ENCODE data around the gene ANKEF1. TPM values are rescaled to one million over a fixed set of nuclear protein-coding genes. Genes with fewer than 3 reads are reported as not detected.
A peak's percentile ranks its signal among the peaks of the same experiment; 100 is the strongest.

The ANKEF1 gene
- total RNA-seq (10 to 100 TPM in 1 of 6 donors, 1 to 10 TPM in 5; 4.2 to 10.0 (median 7.1) TPM), polyA plus RNA-seq (1 to 10 TPM; 1.7 to 3.1 TPM)

- no peaks in the 10 kb centered on the region for H3K27me3 ChIP-seq
- DNase-seq (peak; percentile 91 to 96 (median 94)), ATAC-seq (peak; percentile 94 to 99 (median 98)), FAIRE-seq (no peak)
- 1 to 2% methylated on average over 53 to 65 of the region's 65 CpGs for WGBS, 2 donors
- intact Hi-C loops (cut with DNase I), result no loop called here
- peak within 1 kb of the TSS; percentile 52 to 72 (median 57) for H3K4me3 ChIP-seq
- peak in 1 of 4 donors; percentile 8 for TF ChIP-seq CTCF (IDR thresholded peaks at IDR 0.05)
- H3K4me1 ChIP-seq, result peaks cover 0 to 11% (median 7%) of the 10 kb centered on the region in 3 donors
- peak within 1 kb of the TSS; percentile 67 to 87 (median 79) for H3K27ac ChIP-seq
- no peaks in the 10 kb centered on the region for H3K36me3 ChIP-seq
- H3K9me3 ChIP-seq, result no peaks in the 10 kb centered on the region
Observed at GRCh38 chr20:10034717-10035571, at the start of gene ANKEF1. ANKEF1 (plus strand) TSS chr20:10034987; CDS start chr20:10038302, 3,315 bp downstream.

- peaks cover 0 to 9% (median 0%) of the 10 kb centered on the region in 3 donors for H3K4me1 ChIP-seq
- DNase-seq, result no peak
- no peak for TF ChIP-seq CTCF (IDR thresholded peaks at IDR 0.05)
- H3K9me3 ChIP-seq, result no peaks in the 10 kb centered on the region
- FAIRE-seq, result no peak
- no peak for ATAC-seq
- no peak overlapping the region for H3K27ac ChIP-seq
- intact Hi-C loops (cut with DNase I), result no loop called here
- no peak overlapping the region for H3K4me3 ChIP-seq
- no peaks in the 10 kb centered on the region for H3K36me3 ChIP-seq
- no peaks in the 10 kb centered on the region for H3K27me3 ChIP-seq
Observed at GRCh38 chr20:9985281-9985680, 49.5 kb upstream of the ANKEF1 start.

- H3K4me3 ChIP-seq, result no peak overlapping the region
- DNase-seq, result no peak
- H3K27me3 ChIP-seq, result no peaks in the 10 kb centered on the region
- H3K4me1 ChIP-seq, result peaks cover 0 to 9% (median 0%) of the 10 kb centered on the region in 3 donors
- no peaks in the 10 kb centered on the region for H3K9me3 ChIP-seq
- no peak for ATAC-seq
- intact Hi-C loops (cut with DNase I), result no loop called here
- no peaks in the 10 kb centered on the region for H3K36me3 ChIP-seq
- no peak overlapping the region for H3K27ac ChIP-seq
- 85% methylated on average over 2 of the region's 2 CpGs for WGBS, 2 donors
- TF ChIP-seq CTCF (IDR thresholded peaks at IDR 0.05), result no peak
- no peak for FAIRE-seq
Observed at GRCh38 chr20:9985773-9986172, 49.0 kb upstream of the ANKEF1 start.

- H3K9me3 ChIP-seq, result no peaks in the 10 kb centered on the region
- no peak for DNase-seq
- no peaks in the 10 kb centered on the region for H3K36me3 ChIP-seq
- H3K4me3 ChIP-seq, result no peak overlapping the region
- peak in 3 of 4 donors; percentile 53 to 81 (median 76) for ATAC-seq
- intact Hi-C loops (cut with DNase I), result no loop called here
- FAIRE-seq, result no peak
- 16 to 34% methylated on average over 1 of the region's 1 CpG for WGBS, 2 donors
- H3K27me3 ChIP-seq, result no peaks in the 10 kb centered on the region
- H3K27ac ChIP-seq, result peak overlapping the region in 2 of 4 donors; percentile 9 to 19
- peaks cover 0 to 5% (median 0%) of the 10 kb centered on the region in 3 donors for H3K4me1 ChIP-seq
- no peak for TF ChIP-seq CTCF (IDR thresholded peaks at IDR 0.05)
Observed at GRCh38 chr20:9989066-9989724, 45.6 kb upstream of the ANKEF1 start.

Data from pancreas (tissue), 10 donors.